DMS79 (cell line): ENCODE data around the gene TMED5.

Experiments used
- DNase-seq: peaks from one replicate; lab custom pipeline; 2025; lab: John Stamatoyannopoulos, UW

Gene TMED5

GRCh38 chr1:93120614-93121013 lies 59.6 kb downstream of the TMED5 start:
- no peak for DNase-seq

- DNase-seq: no peak
These were observed 65.8 kb downstream of the TMED5 start for GRCh38 chr1:93114391-93114790.

- no peak for DNase-seq
These were observed 67.1 kb downstream of the TMED5 start for GRCh38 chr1:93113127-93113526.

- no peak for DNase-seq
These were observed 68.7 kb downstream of the TMED5 start for GRCh38 chr1:93111561-93111960.

- DNase-seq: no peak
These were observed 69.1 kb downstream of the TMED5 start for GRCh38 chr1:93111065-93111464.

- no peak for DNase-seq
These were observed 70.6 kb downstream of the TMED5 start for GRCh38 chr1:93109578-93109977.

GRCh38 chr1:93108335-93108734 lies 71.9 kb downstream of the TMED5 start:
- DNase-seq: no peak

GRCh38 chr1:93107395-93107794 lies 72.8 kb downstream of the TMED5 start:
- no peak for DNase-seq

- DNase-seq: no peak
These were observed 74.0 kb downstream of the TMED5 start for GRCh38 chr1:93106226-93106625.

GRCh38 chr1:93102142-93102541 lies 78.1 kb downstream of the TMED5 start:
- no peak for DNase-seq
